ENCODE results near the gene LRCOL1.

LRCOL1 gene

GRCh38 chr12:132610051-132610759, at the start of gene LRCOL1:
Gene LRCOL1, minus strand, starts transcription at chr12:132610582. Its CDS starts 4,331 bp downstream, at chr12:132606251.
- TF ChIP-seq EZH2 (IDR thresholded peaks at IDR 0.05; ENCODE audit: borderline replicate concordance, low read depth, low read length, severe bottlenecking) (no peak), CTCF (IDR thresholded peaks at IDR 0.05; ENCODE audit: borderline replicate concordance, extremely low read depth, low read length, poor library complexity, severe bottlenecking) (no peak)
- no peaks in the 10 kb centered on the region for H3K27me3 ChIP-seq (ENCODE audit: insufficient read depth, low read length, poor library complexity)
- H3K79me2 ChIP-seq (ENCODE audit: insufficient read depth, low read length): no peaks in the 10 kb centered on the region
- no peak within 1 kb of the TSS for H3K4me2 ChIP-seq (ENCODE audit: insufficient read depth, low read length)
- DNase-seq (no peak), ATAC-seq (ENCODE audit: insufficient read depth, low read depth) (no peak)
- H3K4me1 ChIP-seq (ENCODE audit: insufficient read depth, low read length): peaks cover 3% of the 10 kb centered on the region
- no peaks in the 10 kb centered on the region for H3K9me3 ChIP-seq (ENCODE audit: insufficient read depth, low read length, severe bottlenecking)
- H2AFZ ChIP-seq (ENCODE audit: low read depth, low read length): no peak within 1 kb of the TSS
- no peak within 1 kb of the TSS for H3K4me3 ChIP-seq (ENCODE audit: low read depth in 1 of 2, low read length in 2 of 2)
- H3K36me3 ChIP-seq (ENCODE audit: insufficient read depth, low read length): no peaks in the 10 kb centered on the region
- no peak within 1 kb of the TSS for H3K9ac ChIP-seq (ENCODE audit: low read depth, low read length)
- no peak within 1 kb of the TSS for H3K27ac ChIP-seq (ENCODE audit: low read length)
- H4K20me1 ChIP-seq (ENCODE audit: insufficient read depth, low read length): no peaks in the 10 kb centered on the region

- H3K4me2 ChIP-seq (ENCODE audit: insufficient read depth, low read length): no peak overlapping the region
- H3K27ac ChIP-seq (ENCODE audit: low read length): no peak overlapping the region; the same call in 1 of the 2 replicates
- H3K79me2 ChIP-seq (ENCODE audit: insufficient read depth, low read length): peaks cover 16% of the 10 kb centered on the region; the same call in 1 of the 2 replicates
- peaks cover 38% of the 10 kb centered on the region for H4K20me1 ChIP-seq (ENCODE audit: insufficient read depth, low read length)
- no peak overlapping the region for H3K4me3 ChIP-seq (ENCODE audit: low read depth in 1 of 2, low read length in 2 of 2)
- TF ChIP-seq EZH2 (IDR thresholded peaks at IDR 0.05; ENCODE audit: borderline replicate concordance, low read depth, low read length, severe bottlenecking) (no peak), CTCF (IDR thresholded peaks at IDR 0.05; ENCODE audit: borderline replicate concordance, extremely low read depth, low read length, poor library complexity, severe bottlenecking) (no peak)
- H3K36me3 ChIP-seq (ENCODE audit: insufficient read depth, low read length): peaks cover 100% of the 10 kb centered on the region
- DNase-seq: no peak
- no peak overlapping the region for H2AFZ ChIP-seq (ENCODE audit: low read depth, low read length)
- H3K27me3 ChIP-seq (ENCODE audit: insufficient read depth, low read length, poor library complexity): no peaks in the 10 kb centered on the region
- ATAC-seq (ENCODE audit: insufficient read depth, low read depth): peak; percentile 18; the same call in 1 of the 3 replicates
- H3K9me3 ChIP-seq (ENCODE audit: insufficient read depth, low read length, severe bottlenecking): no peaks in the 10 kb centered on the region
- H3K4me1 ChIP-seq (ENCODE audit: insufficient read depth, low read length): peaks cover 33% of the 10 kb centered on the region
- H3K9ac ChIP-seq (ENCODE audit: low read depth, low read length): no peak overlapping the region
These were observed 49.7 kb upstream of the LRCOL1 start for GRCh38 chr12:132660052-132660451.

- DNase-seq: no peak
- no peak for ATAC-seq (ENCODE audit: insufficient read depth, low read depth)
- Histone ChIP-seq H3K4me2 (ENCODE audit: insufficient read depth, low read length) (no peak overlapping the region), H2AFZ (ENCODE audit: low read depth, low read length) (no peak overlapping the region), H3K79me2 (ENCODE audit: insufficient read depth, low read length) (peaks cover 13% of the 10 kb centered on the region; the same call in 1 of the 2 replicates), H3K27ac (ENCODE audit: low read length) (no peak overlapping the region), H3K4me1 (ENCODE audit: insufficient read depth, low read length) (peaks cover 23% of the 10 kb centered on the region), H3K36me3 (ENCODE audit: insufficient read depth, low read length) (peaks cover 100% of the 10 kb centered on the region), H4K20me1 (ENCODE audit: insufficient read depth, low read length) (peaks cover 30% of the 10 kb centered on the region), H3K9me3 (ENCODE audit: insufficient read depth, low read length, severe bottlenecking) (no peaks in the 10 kb centered on the region), H3K27me3 (ENCODE audit: insufficient read depth, low read length, poor library complexity) (no peaks in the 10 kb centered on the region), H3K4me3 (ENCODE audit: low read depth in 1 of 2, low read length in 2 of 2) (no peak overlapping the region), H3K9ac (ENCODE audit: low read depth, low read length) (no peak overlapping the region)
- TF ChIP-seq CTCF (IDR thresholded peaks at IDR 0.05; ENCODE audit: borderline replicate concordance, extremely low read depth, low read length, poor library complexity, severe bottlenecking) (peak; percentile 2), EZH2 (IDR thresholded peaks at IDR 0.05; ENCODE audit: borderline replicate concordance, low read depth, low read length, severe bottlenecking) (no peak)
These were observed 48.8 kb upstream of the LRCOL1 start for GRCh38 chr12:132659146-132659545.

Measured in DND-41 (cell line).